B cell (primary cell): ENCODE measurements around the gene MRPS30. TPM values are rescaled to one million over a fixed set of nuclear protein-coding genes. Genes with fewer than 3 reads are reported as not detected.

Source experiments
- ATAC-seq: fragments of 200-7000 bp; cut with Tn5 transposase; one replicate; pipeline ENCODE4 v1.10.0; 2021; ENCODE audit warnings: low read depth, mild to moderate bottlenecking, moderate number of reproducible peaks, moderate library complexity
- CTCF ChIA-PET: fragments of 350-600 bp; sonication (Branson Sonifier 250); formaldehyde crosslinking; loops from one replicate; lab custom pipeline; 2021; ENCODE audit warnings: antibody characterized with exemption, inconsistent platforms; lab: Charles Lee
- POLR2A ChIA-PET: fragments of 350-600 bp; sonication (Branson Sonifier 250); formaldehyde crosslinking; loops from one replicate; lab custom pipeline; 2021; ENCODE audit warnings: antibody characterized with exemption; lab: Charles Lee
- DNase-seq: peaks from one replicate; pipeline ENCODE4 v3.0.0; 2013
- H2AFZ ChIP-seq: 2 replicates; pipeline ENCODE4 v1.6.1; 2012; ENCODE audit warnings: mild to moderate bottlenecking, low read depth, low read length; ENCODE audit not compliant: insufficient read depth, poor library complexity, severe bottlenecking
- H3K27ac ChIP-seq, 2 donors: 1 replicate in 1 of 2; 2 replicates in 1 of 2; pipeline ENCODE4 v1.5.1; 2012 to 2013; ENCODE audit warnings: low read length in 2 of 2, mild to moderate bottlenecking in 2 of 2, moderate library complexity in 1 of 2
- H3K27me3 ChIP-seq, 4 experiments: fragments of 200-600 bp in 1 of 4; sonication (generic) in 1 of 4; replicated peaks in 1 of 4; 1 replicate in 2 of 4; 2 replicates in 2 of 4; pipeline versions ENCODE4 v1.6.1 to v1.7.0; 2013 to 2016; ENCODE audit warnings: low read length in 3 of 4, mild to moderate bottlenecking in 2 of 4, mixed read lengths in 1 of 4, moderate library complexity in 1 of 4; ENCODE audit not compliant: insufficient read depth in 4 of 4, control insufficient read depth in 3 of 4; ENCODE audit errors: control extremely low read depth in 1 of 4
- H3K36me3 ChIP-seq, 2 experiments: replicated peaks in 1 of 2; 1 replicate in 1 of 2; 2 replicates in 1 of 2; pipeline versions ENCODE4 v1.6.1 to v1.7.1; 2013; ENCODE audit warnings: low read length in 1 of 2; ENCODE audit not compliant: insufficient read depth in 2 of 2, control insufficient read depth in 1 of 2; ENCODE audit errors: control extremely low read depth in 1 of 2, extremely low read depth in 1 of 2
- H3K4me1 ChIP-seq, 2 donors: fragments of 200-600 bp in 1 of 2; sonication (generic) in 1 of 2; 1 replicate in 1 of 2; 2 replicates in 1 of 2; pipeline versions ENCODE4 v1.5.1 to v1.6.1; 2013 to 2017; ENCODE audit warnings: low read length in 2 of 2; ENCODE audit not compliant: control insufficient read depth in 2 of 2, insufficient read depth in 2 of 2
- H3K4me2 ChIP-seq: replicated peaks from 2 replicates; pipeline ENCODE3; 2012; ENCODE audit warnings: mild to moderate bottlenecking, low read depth, low read length; ENCODE audit not compliant: poor library complexity, severe bottlenecking
- H3K4me3 ChIP-seq, 5 experiments: fragments of 200-600 bp in 1 of 5; sonication (generic) in 1 of 5; 1 replicate in 3 of 5; 2 replicates in 2 of 5; pipeline versions ENCODE4 v1.5.1 to v1.7.0; 2011 to 2016; ENCODE audit warnings: low read length in 4 of 5, mild to moderate bottlenecking in 4 of 5, low read depth in 2 of 5, control low read depth in 1 of 5, moderate library complexity in 1 of 5; ENCODE audit not compliant: insufficient read depth in 1 of 5; ENCODE audit errors: control extremely low read depth in 1 of 5, extremely low read depth in 1 of 5
- H3K79me2 ChIP-seq: fragments of 200-600 bp; sonication (generic); one replicate; pipeline ENCODE4 v1.6.0; 2016; ENCODE audit warnings: low read length; ENCODE audit not compliant: control insufficient read depth, insufficient read depth
- H3K9ac ChIP-seq: fragments of 200-600 bp; sonication (generic); 2 replicates; pipeline ENCODE4 v1.6.1; 2017; ENCODE audit warnings: mild to moderate bottlenecking, low read length, moderate library complexity
- H3K9me3 ChIP-seq, 3 donors: one replicate each; pipeline versions ENCODE4 v1.6.1 to v1.7.1; 2013; ENCODE audit warnings: low read length in 2 of 3; ENCODE audit not compliant: control insufficient read depth in 2 of 3, insufficient read depth in 1 of 3; ENCODE audit errors: control extremely low read depth in 1 of 3
- H4K20me1 ChIP-seq: 2 replicates; pipeline ENCODE4 v1.6.0; 2012; ENCODE audit warnings: mild to moderate bottlenecking, low read length; ENCODE audit not compliant: insufficient read depth, control insufficient read depth, poor library complexity, severe bottlenecking
- H3K27ac Mint-ChIP-seq: one replicate; pipeline ENCODE4 v1.8.0; 2021; ENCODE audit warnings: mixed read lengths
- H3K27me3 Mint-ChIP-seq: one replicate; pipeline ENCODE4 v1.8.0; 2021; ENCODE audit warnings: mixed read lengths
- H3K4me1 Mint-ChIP-seq: one replicate; pipeline ENCODE4 v1.8.0; 2021; ENCODE audit warnings: mixed read lengths
- H3K4me3 Mint-ChIP-seq: one replicate; pipeline ENCODE4 v1.8.0; 2021; ENCODE audit warnings: mixed read lengths
- H3K9me3 Mint-ChIP-seq: one replicate; pipeline ENCODE4 v1.8.0; 2022; ENCODE audit warnings: mixed read lengths; ENCODE audit not compliant: insufficient read depth
- EZH2 ChIP-seq: IDR thresholded peaks from 2 replicates; pipeline ENCODE4 v1.6.1; 2012; ENCODE audit warnings: borderline replicate concordance, low read depth, mild to moderate bottlenecking, moderate library complexity, low read length; ENCODE audit not compliant: insufficient read depth, poor library complexity, severe bottlenecking
- WGBS: methylation state at CpG from one replicate; pipeline ENCODE4 v1.1.5; 2013; ENCODE audit warnings: missing lambda C conversion rate; ENCODE audit not compliant: insufficient coverage; 5-methylcytosine and 5-hydroxymethylcytosine counted together
- intact Hi-C: fragments of 100-400 bp; cut with micrococcal nuclease; formaldehyde crosslinking; loops from one replicate; pipeline ENCODE4 v1.10.0; 2022
- polyA plus RNA-seq: library from polyadenylated mRNA; depleted of rRNA; stranded (reverse); fragments of >200 nt; gene quantifications from 2 replicates; pipeline ENCODE4 v1.2.3, GENCODE V29; 2012
- total RNA-seq, 2 donors: library from RNA; stranded (reverse); fragments of 120-200 nt in 1 of 2; gene quantifications; 1 replicate in 1 of 2; 2 replicates in 1 of 2; pipeline versions ENCODE4 v1.2.3 to v1.2.4, GENCODE V29; 2013 to 2022
- TF ChIP-seq, protein P1 (sequence below): fragments of 200-600 bp; IDR thresholded peaks from one replicate; pipeline ENCODE4 v1.8.0; 2022; ENCODE audit warnings: antibody characterized with exemption, mild to moderate bottlenecking

Gene MRPS30
- total and polyA plus RNA-seq, 2 donors (not counting 1 experiment from before 2014, with no cell fraction given): 41.8 to 46.1 TPM

DNA sequence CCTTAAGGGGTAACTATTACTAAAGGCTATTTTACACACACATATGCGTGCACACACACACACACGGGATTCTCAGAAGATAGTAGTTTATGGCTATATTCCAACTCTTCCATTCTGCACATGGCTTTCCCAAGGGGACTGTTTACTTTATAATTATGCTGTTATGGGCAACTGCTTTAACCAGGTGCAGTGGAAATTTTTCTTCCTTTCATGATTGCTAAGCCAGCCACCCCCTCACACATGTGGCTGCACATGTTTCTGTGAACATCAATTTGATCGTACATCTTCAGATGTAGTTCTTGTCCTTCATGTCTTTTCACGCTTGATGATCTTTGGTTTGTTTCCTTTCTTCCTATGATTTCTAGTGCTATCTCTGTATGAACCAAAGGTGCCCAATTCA, 37.0 kb downstream of the MRPS30 start:
- intact Hi-C loops: no loop called here
- H3K36me3 ChIP-seq: no peaks in the 10 kb centered on the region
- no CpG with 5 or more reads among the region's 4 CpGs for WGBS

DNA sequence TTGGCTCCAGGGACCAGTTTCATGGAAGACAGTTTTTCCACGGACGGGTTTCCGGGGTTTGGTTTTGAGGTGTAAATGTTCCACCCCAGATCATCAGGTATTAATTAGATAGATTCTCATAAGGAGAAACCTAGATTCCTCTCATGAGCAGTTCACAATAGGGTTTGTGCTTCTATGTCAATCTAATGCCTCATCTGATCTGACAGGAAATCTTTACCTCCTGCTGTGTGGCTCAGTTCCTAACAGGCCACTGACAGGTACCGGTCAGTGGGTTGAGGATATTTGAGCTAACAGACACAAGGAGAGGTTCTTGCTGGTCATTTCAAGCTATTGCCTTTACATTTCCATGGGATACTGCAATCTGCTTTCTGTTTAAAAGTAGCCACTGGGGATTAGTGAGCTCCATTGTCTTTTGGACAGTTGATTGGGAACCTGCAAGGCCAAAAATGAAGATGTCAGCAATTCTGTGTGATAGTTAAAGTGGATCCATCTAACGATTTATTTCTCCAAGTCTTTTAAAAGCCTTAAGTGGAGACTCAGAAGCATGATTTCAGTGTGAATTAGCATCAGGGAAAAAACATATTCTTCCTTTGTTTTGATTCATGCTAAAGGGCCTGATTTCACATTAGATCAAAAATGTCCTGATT, 38.6 kb downstream of the MRPS30 start:
- H3K9ac ChIP-seq: no peak overlapping the region
- no peak overlapping the region for H3K27ac ChIP-seq
- H3K36me3 ChIP-seq: no peaks in the 10 kb centered on the region
- intact Hi-C loops: no loop called here
- Mint-ChIP-seq H3K4me1 (no peaks in the 10 kb centered on the region), H3K27me3 (no peaks in the 10 kb centered on the region), H3K27ac (no peak overlapping the region), H3K9me3 (no peaks in the 10 kb centered on the region), H3K4me3 (no peak overlapping the region)
- H3K4me2 ChIP-seq: no peak overlapping the region
- 100% methylated on average over 1 of the region's 5 CpGs for WGBS
- H3K4me3 ChIP-seq: no peak overlapping the region
- TF ChIP-seq, protein P1, sequence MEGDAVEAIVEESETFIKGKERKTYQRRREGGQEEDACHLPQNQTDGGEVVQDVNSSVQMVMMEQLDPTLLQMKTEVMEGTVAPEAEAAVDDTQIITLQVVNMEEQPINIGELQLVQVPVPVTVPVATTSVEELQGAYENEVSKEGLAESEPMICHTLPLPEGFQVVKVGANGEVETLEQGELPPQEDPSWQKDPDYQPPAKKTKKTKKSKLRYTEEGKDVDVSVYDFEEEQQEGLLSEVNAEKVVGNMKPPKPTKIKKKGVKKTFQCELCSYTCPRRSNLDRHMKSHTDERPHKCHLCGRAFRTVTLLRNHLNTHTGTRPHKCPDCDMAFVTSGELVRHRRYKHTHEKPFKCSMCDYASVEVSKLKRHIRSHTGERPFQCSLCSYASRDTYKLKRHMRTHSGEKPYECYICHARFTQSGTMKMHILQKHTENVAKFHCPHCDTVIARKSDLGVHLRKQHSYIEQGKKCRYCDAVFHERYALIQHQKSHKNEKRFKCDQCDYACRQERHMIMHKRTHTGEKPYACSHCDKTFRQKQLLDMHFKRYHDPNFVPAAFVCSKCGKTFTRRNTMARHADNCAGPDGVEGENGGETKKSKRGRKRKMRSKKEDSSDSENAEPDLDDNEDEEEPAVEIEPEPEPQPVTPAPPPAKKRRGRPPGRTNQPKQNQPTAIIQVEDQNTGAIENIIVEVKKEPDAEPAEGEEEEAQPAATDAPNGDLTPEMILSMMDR: no peak
- no peak for TF ChIP-seq EZH2
- CTCF ChIA-PET: no interaction called here
- H3K9me3 ChIP-seq: no peaks in the 10 kb centered on the region
- H2AFZ ChIP-seq: no peak overlapping the region
- POLR2A ChIA-PET: no interaction called here
- DNase-seq (no peak), ATAC-seq (no peak)
- H4K20me1 ChIP-seq: no peaks in the 10 kb centered on the region
- H3K79me2 ChIP-seq: no peaks in the 10 kb centered on the region
- H3K4me1 ChIP-seq: no peaks in the 10 kb centered on the region
- H3K27me3 ChIP-seq: no peaks in the 10 kb centered on the region

More for the DNA sequence above, 37.0 kb downstream of the MRPS30 start:
- H4K20me1 ChIP-seq: no peaks in the 10 kb centered on the region
- H3K27me3 Mint-ChIP-seq: no peaks in the 10 kb centered on the region
- H3K27ac Mint-ChIP-seq: no peak overlapping the region
- no peak overlapping the region for H3K27ac ChIP-seq
- CTCF ChIA-PET: no interaction called here
- H3K4me2 ChIP-seq: no peak overlapping the region
- H3K27me3 ChIP-seq: no peaks in the 10 kb centered on the region
- DNase-seq (no peak), ATAC-seq (no peak)
- no peak overlapping the region for H3K9ac ChIP-seq
- no peaks in the 10 kb centered on the region for H3K9me3 ChIP-seq
- no peak overlapping the region for H2AFZ ChIP-seq
- POLR2A ChIA-PET: no interaction called here
- no peaks in the 10 kb centered on the region for H3K4me1 Mint-ChIP-seq
- no peaks in the 10 kb centered on the region for H3K9me3 Mint-ChIP-seq
- no peak overlapping the region for H3K4me3 ChIP-seq
- no peaks in the 10 kb centered on the region for H3K79me2 ChIP-seq
- no peak overlapping the region for H3K4me3 Mint-ChIP-seq
- H3K4me1 ChIP-seq: no peaks in the 10 kb centered on the region
- TF ChIP-seq, protein P1: no peak
- no peak for TF ChIP-seq EZH2
